Measurements from ENCODE around the gene GSTO2. TPM values are rescaled to one million over a fixed set of nuclear protein-coding genes. Genes with fewer than 3 reads are reported as not detected.

Gene GSTO2
- total RNA-seq, 3 donors from 2014 or later: 5.4 to 19.7 (median 18.3) TPM

DNA sequence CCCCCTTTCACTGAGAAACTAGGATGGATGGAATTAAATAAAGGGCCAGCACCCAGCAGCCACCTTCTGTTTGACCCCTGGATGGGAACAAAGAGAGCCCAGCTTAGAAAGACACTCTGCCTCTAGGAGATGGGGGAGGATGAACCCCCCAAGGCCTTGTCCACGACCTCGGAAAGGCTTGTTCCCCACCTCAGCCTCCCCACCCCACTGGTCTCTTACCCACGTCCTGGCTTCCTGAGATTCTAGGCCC is 59.6 kb downstream of the GSTO2 start:
- DNase-seq (no peak), ATAC-seq (no peak)
- Histone ChIP-seq H3K9me3 (no peaks in the 10 kb centered on the region), H3K4me1 (ENCODE audit: low read depth) (peaks cover 33% of the 10 kb centered on the region), H3K4me3 (no peak overlapping the region), H3K36me3 (ENCODE audit: low read depth) (no peaks in the 10 kb centered on the region)
- TF ChIP-seq, protein P1, sequence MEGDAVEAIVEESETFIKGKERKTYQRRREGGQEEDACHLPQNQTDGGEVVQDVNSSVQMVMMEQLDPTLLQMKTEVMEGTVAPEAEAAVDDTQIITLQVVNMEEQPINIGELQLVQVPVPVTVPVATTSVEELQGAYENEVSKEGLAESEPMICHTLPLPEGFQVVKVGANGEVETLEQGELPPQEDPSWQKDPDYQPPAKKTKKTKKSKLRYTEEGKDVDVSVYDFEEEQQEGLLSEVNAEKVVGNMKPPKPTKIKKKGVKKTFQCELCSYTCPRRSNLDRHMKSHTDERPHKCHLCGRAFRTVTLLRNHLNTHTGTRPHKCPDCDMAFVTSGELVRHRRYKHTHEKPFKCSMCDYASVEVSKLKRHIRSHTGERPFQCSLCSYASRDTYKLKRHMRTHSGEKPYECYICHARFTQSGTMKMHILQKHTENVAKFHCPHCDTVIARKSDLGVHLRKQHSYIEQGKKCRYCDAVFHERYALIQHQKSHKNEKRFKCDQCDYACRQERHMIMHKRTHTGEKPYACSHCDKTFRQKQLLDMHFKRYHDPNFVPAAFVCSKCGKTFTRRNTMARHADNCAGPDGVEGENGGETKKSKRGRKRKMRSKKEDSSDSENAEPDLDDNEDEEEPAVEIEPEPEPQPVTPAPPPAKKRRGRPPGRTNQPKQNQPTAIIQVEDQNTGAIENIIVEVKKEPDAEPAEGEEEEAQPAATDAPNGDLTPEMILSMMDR (IDR thresholded peaks at IDR 0.05): no peak
- intact Hi-C loops (cut with DNase I, micrococcal nuclease): no loop called here

DNA sequence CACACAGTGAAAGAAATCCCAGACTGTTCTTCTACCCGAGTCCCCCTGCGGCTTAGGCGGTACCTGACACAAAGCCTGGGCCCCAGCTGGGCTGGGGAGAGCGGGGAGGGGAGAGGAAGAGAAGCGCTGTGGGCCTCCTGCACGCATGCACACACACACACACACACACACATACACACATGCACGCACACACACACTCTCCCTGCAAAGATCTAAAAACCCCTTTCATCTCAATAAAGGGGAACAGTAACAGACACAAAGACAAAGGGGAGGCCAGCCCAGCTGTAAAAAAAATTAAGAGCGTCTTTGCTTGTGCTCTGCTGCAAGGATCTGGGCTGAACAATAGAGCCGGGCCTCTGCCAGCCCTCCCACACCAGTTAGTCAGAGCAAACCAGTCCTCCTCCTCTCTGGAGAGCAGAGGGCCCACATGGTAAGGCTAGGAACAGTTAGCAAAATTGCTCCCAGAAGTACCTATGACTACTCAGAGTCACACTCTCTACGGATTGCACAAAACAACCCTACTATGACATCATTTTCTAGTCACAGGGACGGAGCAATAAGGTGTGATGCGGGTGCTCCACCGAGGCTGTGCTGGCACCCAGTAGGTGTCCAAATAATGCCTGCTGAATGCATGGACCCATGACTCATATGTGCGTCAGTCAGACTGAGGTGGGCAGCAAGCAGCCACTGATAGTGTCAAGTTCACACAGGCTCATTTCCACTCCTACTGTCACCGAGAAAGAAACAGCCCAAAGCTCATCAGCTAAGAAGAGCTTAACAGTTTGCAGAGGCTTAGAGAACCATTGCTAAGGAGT is 60.1 kb downstream of the GSTO2 start:
- peak in 2 of 3 donors; percentile 47 to 75 for DNase-seq
- TF ChIP-seq, protein P1 (IDR thresholded peaks at IDR 0.05): no peak

DNA sequence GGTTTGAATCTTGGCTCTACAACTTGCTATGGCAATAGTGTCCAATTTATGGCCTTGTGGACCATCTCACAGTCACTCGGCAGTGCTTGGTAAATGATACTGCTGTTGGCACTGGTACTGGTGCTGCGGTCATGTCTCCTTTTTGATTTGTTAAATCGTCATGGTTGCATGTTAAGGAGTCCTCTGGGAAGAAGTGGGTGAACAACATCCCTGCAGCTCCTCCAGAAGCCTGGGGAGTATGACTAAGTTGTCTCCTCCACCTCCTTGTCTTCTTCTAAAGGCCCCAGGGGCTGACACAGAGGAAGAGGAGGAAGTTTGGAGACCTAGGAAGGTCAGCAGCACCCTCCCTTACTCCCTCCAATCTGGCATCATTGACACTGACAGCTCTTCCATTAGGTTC is 60.8 kb downstream of the GSTO2 start:
- Histone ChIP-seq H3K4me1 (ENCODE audit: low read depth) (peaks cover 33% of the 10 kb centered on the region), H3K36me3 (ENCODE audit: low read depth) (no peaks in the 10 kb centered on the region), H3K9me3 (no peaks in the 10 kb centered on the region), H3K4me3 (no peak overlapping the region)
- TF ChIP-seq, protein P1 (IDR thresholded peaks at IDR 0.05): no peak
- ATAC-seq: no peak
- no peak for DNase-seq
- intact Hi-C loops (cut with DNase I, micrococcal nuclease): no loop called here

More for the DNA sequence above, 60.1 kb downstream of the GSTO2 start:
- Histone ChIP-seq H3K4me1 (ENCODE audit: low read depth) (peaks cover 33% of the 10 kb centered on the region), H3K36me3 (ENCODE audit: low read depth) (no peaks in the 10 kb centered on the region), H3K4me3 (no peak overlapping the region), H3K9me3 (no peaks in the 10 kb centered on the region)
- peak; percentile 38 for ATAC-seq
- intact Hi-C loops (cut with DNase I, micrococcal nuclease): no loop called here

DNA sequence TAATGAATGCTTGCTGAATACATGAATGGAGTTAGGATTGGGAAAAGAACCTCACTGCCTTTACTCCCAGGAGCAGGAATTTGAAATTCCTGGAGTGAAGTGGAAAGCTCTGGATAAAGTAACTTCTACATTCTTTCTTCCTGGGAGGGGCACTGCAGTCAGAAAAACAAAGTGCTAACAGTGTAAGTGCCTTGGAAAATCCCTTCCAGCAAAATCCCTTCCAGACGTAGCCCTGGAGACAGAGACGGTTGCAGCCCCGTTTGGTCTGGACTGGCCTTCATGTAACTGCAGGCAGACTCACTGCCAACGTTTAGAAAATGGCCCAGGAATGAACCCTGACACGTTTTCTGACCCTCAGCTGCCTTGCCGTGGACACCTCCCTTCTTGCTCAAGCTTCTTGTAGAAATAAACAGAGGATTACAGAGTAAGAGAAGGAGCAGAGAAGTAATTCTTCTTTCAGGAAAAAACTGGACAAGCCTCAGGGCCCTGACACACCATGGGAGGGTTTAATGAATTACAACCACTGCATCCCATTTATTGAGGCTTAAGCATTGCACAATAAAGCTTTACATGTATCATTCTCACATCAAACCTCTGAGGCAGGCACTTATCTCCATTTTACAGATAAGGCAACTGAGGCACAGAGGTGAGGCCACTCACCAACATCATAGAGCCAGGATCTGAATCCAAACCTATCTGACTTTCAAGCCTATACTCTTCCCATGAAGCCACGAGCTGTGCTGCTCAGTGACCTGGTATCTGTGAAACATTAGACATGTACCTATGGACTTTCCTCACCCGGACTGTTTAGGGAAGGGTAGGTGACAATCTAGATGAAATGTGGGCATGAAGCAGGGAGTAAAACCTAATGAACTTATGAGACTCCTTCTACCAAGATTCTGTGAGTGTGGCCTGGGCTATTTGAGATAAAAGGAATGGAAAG is 61.5 kb downstream of the GSTO2 start:
- Histone ChIP-seq H3K4me3 (no peak overlapping the region), H3K9me3 (no peaks in the 10 kb centered on the region), H3K36me3 (ENCODE audit: low read depth) (no peaks in the 10 kb centered on the region), H3K4me1 (ENCODE audit: low read depth) (peaks cover 33% of the 10 kb centered on the region)
- DNase-seq (peak in 1 of 3 donors; percentile 50), ATAC-seq (peak; percentile 32)
- intact Hi-C loops (cut with DNase I, micrococcal nuclease): no loop called here
- TF ChIP-seq, protein P1 (IDR thresholded peaks at IDR 0.05): no peak

DNA sequence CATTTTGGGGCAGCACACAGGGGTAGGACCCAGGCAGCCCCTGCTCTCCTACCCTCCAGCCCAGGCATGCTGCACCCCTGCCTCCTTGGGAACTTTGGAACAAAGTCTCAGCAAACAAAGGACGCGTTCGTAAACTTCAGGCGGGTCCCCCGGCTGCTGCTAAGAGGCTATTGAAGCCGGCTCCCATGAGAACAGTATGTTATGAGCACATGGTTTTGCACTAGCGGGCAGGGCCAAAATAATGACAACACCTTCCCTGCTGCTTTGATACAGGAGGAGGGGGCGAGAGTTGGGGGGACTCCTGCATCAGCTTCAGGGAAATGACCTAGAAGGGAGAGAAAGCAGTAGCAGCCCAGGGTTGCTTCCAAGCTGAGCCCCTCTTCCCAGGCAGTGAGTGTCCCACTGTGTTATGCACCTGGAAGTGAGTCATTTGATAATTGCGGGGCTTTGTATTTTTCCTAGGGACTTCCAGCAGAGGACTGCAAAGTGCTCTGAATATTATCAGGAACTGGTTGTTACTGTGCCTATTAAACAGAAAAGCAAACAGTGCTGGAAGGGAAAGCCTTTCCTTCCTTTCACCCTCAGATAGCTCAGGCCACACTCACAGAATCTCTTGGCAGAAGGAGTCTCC is 62.3 kb downstream of the GSTO2 start:
- H3K4me3 ChIP-seq: no peak overlapping the region
- peak; percentile 64 for ATAC-seq
- no peak for DNase-seq
- no peaks in the 10 kb centered on the region for H3K36me3 ChIP-seq (ENCODE audit: low read depth)
- H3K9me3 ChIP-seq: no peaks in the 10 kb centered on the region
- intact Hi-C loops (cut with DNase I, micrococcal nuclease): no loop called here
- TF ChIP-seq, protein P1 (IDR thresholded peaks at IDR 0.05): no peak
- peaks cover 33% of the 10 kb centered on the region for H3K4me1 ChIP-seq (ENCODE audit: low read depth)
